ENCODE data around the gene ACTN3. TPM values are rescaled to one million over a fixed set of nuclear protein-coding genes. Genes with fewer than 3 reads are reported as not detected.

ACTN3 gene
- total and polyA plus RNA-seq, 11 donors = 0.01 to 0.04 TPM; not detected in 9

- Histone ChIP-seq H3K27me3 (no peaks in the 10 kb centered on the region), H3K4me1 (peaks cover 0 to 18% (median 12%) of the 10 kb centered on the region in 12 donors), H3K9me3 (no peaks in the 10 kb centered on the region), H3K27ac (peak overlapping the region in 1 of 12 donors; percentile 13), H3K4me3 (no peak overlapping the region), H3K36me3 (peaks cover 0 to 30% (median 9%) of the 10 kb centered on the region in 9 donors)
- ATAC-seq (peak in 2 of 4 donors; percentile 33 to 36), DNase-seq (no peak)
- intact Hi-C loops (cut with DNase I) = no loop called here
- 50 to 65% (median 55%) methylated on average over 7 of the region's 7 CpGs for WGBS, 4 donors
- no peak for TF ChIP-seq POLR2A (IDR thresholded peaks at IDR 0.05)
- TF ChIP-seq CTCF (IDR thresholded peaks at IDR 0.05) = no peak
Measured at GRCh38 chr11:66509131-66509561, 37.6 kb upstream of the ACTN3 start.

GRCh38 chr11:66510271-66510989, 36.3 kb upstream of the ACTN3 start, which contains the start of gene BBS1:
Gene BBS1 (plus strand): TSS chr11:66510635. CDS start chr11:66510660, 25 bp downstream.
- peak within 1 kb of the TSS; percentile 55 to 97 (median 84) for H3K4me3 ChIP-seq
- peak; percentile 93 to 98 (median 97) for ATAC-seq
- H3K36me3 ChIP-seq = peaks cover 0 to 35% (median 11%) of the 10 kb centered on the region in 9 donors
- peak; percentile 88 to 92 (median 90) for DNase-seq
- intact Hi-C loops (cut with DNase I) = loop anchor here in 1 of 10 donors (2.0 kb wide), 1 partner anchor 30 kb away; the partner anchor contains the start of gene DPP3
- H3K4me1 ChIP-seq = peaks cover 0 to 18% (median 12%) of the 10 kb centered on the region in 12 donors
- peak within 1 kb of the TSS in 11 of 12 donors; percentile 10 to 72 (median 63) for H3K27ac ChIP-seq
- WGBS, 4 donors = 0 to 3% (median 1%) methylated on average over 8 to 31 of the region's 31 CpGs
- H3K9me3 ChIP-seq = no peaks in the 10 kb centered on the region
- TF ChIP-seq POLR2A (IDR thresholded peaks at IDR 0.05) (peak in 1 of 2 donors; percentile 40), CTCF (IDR thresholded peaks at IDR 0.05) (peak in 1 of 12 donors; percentile 19)
- H3K27me3 ChIP-seq = no peaks in the 10 kb centered on the region

GRCh38 chr11:66510990-66511339, 35.7 kb upstream of the ACTN3 start:
- TF ChIP-seq POLR2A (IDR thresholded peaks at IDR 0.05) (no peak), CTCF (IDR thresholded peaks at IDR 0.05) (no peak)
- H3K9me3 ChIP-seq = no peaks in the 10 kb centered on the region
- H3K27ac ChIP-seq = peak overlapping the region in 6 of 12 donors; percentile 10 to 72 (median 65)
- ATAC-seq = peak in 1 of 4 donors; percentile 4
- WGBS, 4 donors = 5 to 8% (median 6%) methylated on average over 5 of the region's 5 CpGs
- intact Hi-C loops (cut with DNase I) = loop anchor here in 1 of 10 donors (2.0 kb wide), 1 partner anchor 30 kb away; the partner anchor contains the start of gene DPP3
- no peaks in the 10 kb centered on the region for H3K27me3 ChIP-seq
- peaks cover 0 to 38% (median 16%) of the 10 kb centered on the region in 9 donors for H3K36me3 ChIP-seq
- H3K4me1 ChIP-seq = peaks cover 0 to 18% (median 12%) of the 10 kb centered on the region in 12 donors
- no peak for DNase-seq
- peak overlapping the region; percentile 55 to 97 (median 84) for H3K4me3 ChIP-seq

GRCh38 chr11:66523611-66524010, 23.1 kb upstream of the ACTN3 start:
- peak overlapping the region in 8 of 12 donors; percentile 2 to 48 (median 33) for H3K27ac ChIP-seq
- ATAC-seq = peak; percentile 81 to 97 (median 92)
- intact Hi-C loops (cut with DNase I) = no loop called here
- H3K4me1 ChIP-seq = peaks cover 0 to 18% (median 0%) of the 10 kb centered on the region in 12 donors
- DNase-seq = peak in 4 of 5 donors; percentile 69 to 83 (median 76)
- no peaks in the 10 kb centered on the region for H3K27me3 ChIP-seq
- H3K9me3 ChIP-seq = no peaks in the 10 kb centered on the region
- TF ChIP-seq POLR2A (IDR thresholded peaks at IDR 0.05) (no peak), CTCF (IDR thresholded peaks at IDR 0.05) (no peak)
- H3K36me3 ChIP-seq = peaks cover 0 to 88% (median 69%) of the 10 kb centered on the region in 9 donors
- WGBS, 4 donors = 38 to 74% (median 54%) methylated on average over 11 of the region's 11 CpGs
- no peak overlapping the region for H3K4me3 ChIP-seq

All from heart left ventricle (tissue), 16 donors.